HEK293 (cell line): ENCODE results near the gene SMC6.

Source experiments
- TCF7L2 ChIP-seq: IDR thresholded peaks from 2 replicates; pipeline ENCODE4 v1.6.1; 2011; ENCODE audit warnings: low read depth, mild to moderate bottlenecking, inconsistent platforms, low read length, moderate library complexity, borderline replicate concordance
- ZEB2 ChIP-seq: fragments of 450-650 bp; formaldehyde crosslinking; IDR thresholded peaks from 2 replicates; pipeline ENCODE4 v1.5.1; 2016; ENCODE audit warnings: missing biosample characterization, missing genetic modification characterization
- ZNF133 ChIP-seq: fragments of 450-650 bp; formaldehyde crosslinking; IDR thresholded peaks from 2 replicates; pipeline ENCODE4 v1.5.1; 2016; ENCODE audit warnings: missing biosample characterization, missing genetic modification characterization
- TF ChIP-seq, protein P1 (sequence below): fragments of 450-650 bp; formaldehyde crosslinking; IDR thresholded peaks from 2 replicates; pipeline ENCODE4 v1.5.1; 2016; ENCODE audit warnings: missing biosample characterization, missing genetic modification characterization
- TF ChIP-seq, protein P2 (sequence below): fragments of 450-650 bp; formaldehyde crosslinking; IDR thresholded peaks from 2 replicates; pipeline ENCODE4 v1.5.1; 2016; ENCODE audit warnings: missing biosample characterization, missing genetic modification characterization

DNA sequence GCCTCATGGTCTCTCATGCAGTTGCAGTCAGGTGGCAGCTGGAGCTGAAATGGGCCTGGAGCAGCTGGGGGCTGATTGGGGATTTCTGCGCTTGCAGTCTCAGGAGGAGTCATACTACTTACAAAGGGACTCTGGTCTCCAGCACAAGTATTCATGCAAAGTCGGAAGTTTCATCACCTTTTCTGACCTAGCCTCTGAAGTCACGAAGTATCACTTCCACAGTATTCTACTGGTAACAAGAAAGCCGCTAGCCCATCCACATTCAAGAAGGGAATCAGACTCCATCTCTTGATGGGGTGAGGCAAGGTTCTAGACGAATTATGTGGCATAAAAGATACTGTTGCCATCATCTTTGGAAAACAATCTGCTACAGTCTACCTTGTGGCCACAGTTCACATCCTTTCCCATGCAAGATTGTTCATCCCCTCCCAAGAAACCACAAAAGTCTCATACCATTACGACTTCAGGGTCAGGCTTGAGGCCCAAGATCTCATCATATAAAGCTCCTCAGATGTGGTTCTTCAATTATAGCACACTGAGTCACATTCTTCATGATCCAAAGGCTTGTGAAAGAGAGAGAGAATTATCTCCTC, 95.3 kb downstream of the SMC6 start:
- TF ChIP-seq, protein P1, sequence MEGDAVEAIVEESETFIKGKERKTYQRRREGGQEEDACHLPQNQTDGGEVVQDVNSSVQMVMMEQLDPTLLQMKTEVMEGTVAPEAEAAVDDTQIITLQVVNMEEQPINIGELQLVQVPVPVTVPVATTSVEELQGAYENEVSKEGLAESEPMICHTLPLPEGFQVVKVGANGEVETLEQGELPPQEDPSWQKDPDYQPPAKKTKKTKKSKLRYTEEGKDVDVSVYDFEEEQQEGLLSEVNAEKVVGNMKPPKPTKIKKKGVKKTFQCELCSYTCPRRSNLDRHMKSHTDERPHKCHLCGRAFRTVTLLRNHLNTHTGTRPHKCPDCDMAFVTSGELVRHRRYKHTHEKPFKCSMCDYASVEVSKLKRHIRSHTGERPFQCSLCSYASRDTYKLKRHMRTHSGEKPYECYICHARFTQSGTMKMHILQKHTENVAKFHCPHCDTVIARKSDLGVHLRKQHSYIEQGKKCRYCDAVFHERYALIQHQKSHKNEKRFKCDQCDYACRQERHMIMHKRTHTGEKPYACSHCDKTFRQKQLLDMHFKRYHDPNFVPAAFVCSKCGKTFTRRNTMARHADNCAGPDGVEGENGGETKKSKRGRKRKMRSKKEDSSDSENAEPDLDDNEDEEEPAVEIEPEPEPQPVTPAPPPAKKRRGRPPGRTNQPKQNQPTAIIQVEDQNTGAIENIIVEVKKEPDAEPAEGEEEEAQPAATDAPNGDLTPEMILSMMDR (tag by site-specific recombination): no peak
- no peak for TF ChIP-seq TCF7L2
- TF ChIP-seq ZEB2 (tag by site-specific recombination): no peak
- TF ChIP-seq, protein P2, sequence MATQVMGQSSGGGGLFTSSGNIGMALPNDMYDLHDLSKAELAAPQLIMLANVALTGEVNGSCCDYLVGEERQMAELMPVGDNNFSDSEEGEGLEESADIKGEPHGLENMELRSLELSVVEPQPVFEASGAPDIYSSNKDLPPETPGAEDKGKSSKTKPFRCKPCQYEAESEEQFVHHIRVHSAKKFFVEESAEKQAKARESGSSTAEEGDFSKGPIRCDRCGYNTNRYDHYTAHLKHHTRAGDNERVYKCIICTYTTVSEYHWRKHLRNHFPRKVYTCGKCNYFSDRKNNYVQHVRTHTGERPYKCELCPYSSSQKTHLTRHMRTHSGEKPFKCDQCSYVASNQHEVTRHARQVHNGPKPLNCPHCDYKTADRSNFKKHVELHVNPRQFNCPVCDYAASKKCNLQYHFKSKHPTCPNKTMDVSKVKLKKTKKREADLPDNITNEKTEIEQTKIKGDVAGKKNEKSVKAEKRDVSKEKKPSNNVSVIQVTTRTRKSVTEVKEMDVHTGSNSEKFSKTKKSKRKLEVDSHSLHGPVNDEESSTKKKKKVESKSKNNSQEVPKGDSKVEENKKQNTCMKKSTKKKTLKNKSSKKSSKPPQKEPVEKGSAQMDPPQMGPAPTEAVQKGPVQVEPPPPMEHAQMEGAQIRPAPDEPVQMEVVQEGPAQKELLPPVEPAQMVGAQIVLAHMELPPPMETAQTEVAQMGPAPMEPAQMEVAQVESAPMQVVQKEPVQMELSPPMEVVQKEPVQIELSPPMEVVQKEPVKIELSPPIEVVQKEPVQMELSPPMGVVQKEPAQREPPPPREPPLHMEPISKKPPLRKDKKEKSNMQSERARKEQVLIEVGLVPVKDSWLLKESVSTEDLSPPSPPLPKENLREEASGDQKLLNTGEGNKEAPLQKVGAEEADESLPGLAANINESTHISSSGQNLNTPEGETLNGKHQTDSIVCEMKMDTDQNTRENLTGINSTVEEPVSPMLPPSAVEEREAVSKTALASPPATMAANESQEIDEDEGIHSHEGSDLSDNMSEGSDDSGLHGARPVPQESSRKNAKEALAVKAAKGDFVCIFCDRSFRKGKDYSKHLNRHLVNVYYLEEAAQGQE (tag by site-specific recombination): no peak
- no peak for TF ChIP-seq ZNF133
